Keratinocyte (primary cell): ENCODE results near the gene ADAMTSL1. TPM values are rescaled to one million over a fixed set of nuclear protein-coding genes. Genes with fewer than 3 reads are reported as not detected.

Source experiments
- DNase-seq: peaks from one replicate; pipeline ENCODE4 v3.0.0-alpha.2; 2011; ENCODE audit warnings: low read depth, missing footprints, low spot score
- FAIRE-seq: peaks from 2 replicates; lab custom pipeline; 2011; peaks lifted over from hg19 to GRCh38; lab: Jason Lieb, UNC
- H2AFZ ChIP-seq: 2 replicates; pipeline ENCODE4 v1.6.0; 2012; ENCODE audit warnings: low read length, control low read depth, inconsistent platforms; ENCODE audit not compliant: control insufficient read depth
- H3K27ac ChIP-seq: 2 replicates; pipeline ENCODE4 v1.5.1; 2011; ENCODE audit warnings: low read length; ENCODE audit not compliant: control insufficient read depth, insufficient read depth
- H3K27me3 ChIP-seq: 3 replicates; pipeline ENCODE4 v1.6.0; 2011; ENCODE audit warnings: low read length; ENCODE audit not compliant: control insufficient read depth, insufficient read depth; ENCODE audit errors: extremely low read depth
- H3K36me3 ChIP-seq, 2 experiments: 2 replicates in 1 of 2; 3 replicates in 1 of 2; pipeline ENCODE4 v1.5.1; 2011; ENCODE audit warnings: low read length in 2 of 2, mild to moderate bottlenecking in 1 of 2; ENCODE audit not compliant: control insufficient read depth in 2 of 2, insufficient read depth in 2 of 2; ENCODE audit errors: extremely low read depth in 1 of 2
- H3K4me1 ChIP-seq: 3 replicates; pipeline ENCODE4 v1.5.1; 2011; ENCODE audit warnings: low read length; ENCODE audit not compliant: control insufficient read depth, insufficient read depth; ENCODE audit errors: extremely low read depth
- H3K4me2 ChIP-seq: 3 replicates; pipeline ENCODE4 v1.6.0; 2011; ENCODE audit warnings: low read depth, low read length; ENCODE audit not compliant: control insufficient read depth, insufficient read depth; ENCODE audit errors: extremely low read depth
- H3K4me3 ChIP-seq, 3 experiments: fragments of 200-600 bp in 1 of 3; sonication (generic) in 1 of 3; 2 replicates in 2 of 3; 3 replicates in 1 of 3; pipeline ENCODE4 v1.5.1; 2011 to 2016; ENCODE audit warnings: low read length in 3 of 3, mild to moderate bottlenecking in 3 of 3, control low read depth in 2 of 3, inconsistent platforms in 1 of 3, low read depth in 1 of 3, mixed read lengths in 1 of 3, mixed run types in 1 of 3, moderate library complexity in 1 of 3; ENCODE audit not compliant: control insufficient read depth in 2 of 3, insufficient read depth in 2 of 3; ENCODE audit errors: extremely low read depth in 1 of 3
- H3K79me2 ChIP-seq: 2 replicates; pipeline ENCODE4 v1.6.0; 2012; ENCODE audit warnings: low read length; ENCODE audit not compliant: control insufficient read depth, insufficient read depth
- H3K9ac ChIP-seq: 3 replicates; pipeline ENCODE4 v1.6.0; 2011; ENCODE audit warnings: low read length; ENCODE audit not compliant: control insufficient read depth, insufficient read depth; ENCODE audit errors: extremely low read depth
- H3K9me1 ChIP-seq: 3 replicates; pipeline ENCODE4 v1.6.0; 2011; ENCODE audit warnings: low read length; ENCODE audit not compliant: control insufficient read depth, insufficient read depth; ENCODE audit errors: extremely low read depth
- H3K9me3 ChIP-seq: 2 replicates; pipeline ENCODE4 v1.5.1; 2012; ENCODE audit warnings: low read depth, low read length; ENCODE audit not compliant: control insufficient read depth
- H4K20me1 ChIP-seq: 3 replicates; pipeline ENCODE4 v1.6.0; 2011; ENCODE audit warnings: low read length; ENCODE audit not compliant: control insufficient read depth, insufficient read depth; ENCODE audit errors: extremely low read depth
- CTCF ChIP-seq, 3 experiments: IDR thresholded peaks in 1 of 3; conservative IDR thresholded peaks in 1 of 3; optimal IDR thresholded peaks in 1 of 3; 2 replicates in 2 of 3; 3 replicates in 1 of 3; pipeline versions ENCODE3 to v1.5.1; 2011; ENCODE audit warnings: low read length in 3 of 3, mild to moderate bottlenecking in 3 of 3, moderate library complexity in 2 of 3, control low read depth in 1 of 3, inconsistent platforms in 1 of 3; ENCODE audit not compliant: insufficient read depth in 2 of 3; ENCODE audit errors: extremely low read depth in 1 of 3
- EZH2 ChIP-seq: IDR thresholded peaks from one replicate; pipeline ENCODE4 v1.6.1; 2012; ENCODE audit warnings: inconsistent platforms, mild to moderate bottlenecking, low read length, moderate library complexity
- dilution Hi-C: fragments of 300-500 bp; cut with MboI; formaldehyde crosslinking; loops from one replicate; pipeline ENCODE4 v1.7.0; 2020; ENCODE audit warnings: low sequenced_read_pairs; ENCODE audit not compliant: extremely low pct_ligation_motif_present
- polyA plus RNA-seq, 5 experiments: library from polyadenylated mRNA; depleted of rRNA in 3 of 5; stranded (reverse) in 3 of 5; stranded (forward) in 1 of 5; unstranded in 1 of 5; fragments of >200 nt; gene quantifications; 1 replicate in 1 of 5; 2 replicates in 3 of 5; 3 replicates in 1 of 5; pipeline versions ENCODE4 v1.2.1 to v1.2.3, GENCODE V29; 2011 to 2012; ENCODE audit warnings: missing spikeins in 2 of 5, low read depth in 1 of 5, low replicate concordance in 1 of 5

ADAMTSL1 gene
- polyA plus RNA-seq, 1 donor (not counting 4 experiments of a cell fraction or from before 2014, with no cell fraction given), result 1.1 TPM

GRCh38 chr9:18771763-18772162 is 297.8 kb downstream of the ADAMTSL1 start:
- no peaks in the 10 kb centered on the region for H3K4me1 ChIP-seq
- DNase-seq (no peak), FAIRE-seq (no peak)
- no peaks in the 10 kb centered on the region for H4K20me1 ChIP-seq
- no peak overlapping the region for H3K9ac ChIP-seq
- H2AFZ ChIP-seq, result no peak overlapping the region
- no peaks in the 10 kb centered on the region for H3K27me3 ChIP-seq
- TF ChIP-seq CTCF (optimal IDR thresholded peaks at IDR 0.05 in 1 of 3, IDR thresholded peaks at IDR 0.05 in 1 of 3, conservative IDR thresholded peaks at IDR 0.05 in 1 of 3; ENCODE audit: extremely low read depth in 1 of 3, insufficient read depth in 2 of 3, low read length in 3 of 3) (no peak), EZH2 (no peak)
- H3K4me3 ChIP-seq, result no peak overlapping the region
- dilution Hi-C loops, result no loop called here
- no peaks in the 10 kb centered on the region for H3K9me1 ChIP-seq
- H3K36me3 ChIP-seq, result no peaks in the 10 kb centered on the region
- no peaks in the 10 kb centered on the region for H3K9me3 ChIP-seq
- no peak overlapping the region for H3K27ac ChIP-seq
- no peaks in the 10 kb centered on the region for H3K79me2 ChIP-seq
- no peak overlapping the region for H3K4me2 ChIP-seq

GRCh38 chr9:18775241-18775640 is 301.3 kb downstream of the ADAMTSL1 start:
- TF ChIP-seq EZH2, result no peak
- no peak for TF ChIP-seq CTCF (optimal IDR thresholded peaks at IDR 0.05 in 1 of 3, IDR thresholded peaks at IDR 0.05 in 1 of 3, conservative IDR thresholded peaks at IDR 0.05 in 1 of 3; ENCODE audit: extremely low read depth in 1 of 3, insufficient read depth in 2 of 3, low read length in 3 of 3)
- no peak for DNase-seq
- no peaks in the 10 kb centered on the region for H3K27me3 ChIP-seq

More at GRCh38 chr9:18775241-18775640, 301.3 kb downstream of the ADAMTSL1 start:
- no peaks in the 10 kb centered on the region for H4K20me1 ChIP-seq
- no peak for FAIRE-seq
- no peaks in the 10 kb centered on the region for H3K9me3 ChIP-seq
- no peak overlapping the region for H3K4me3 ChIP-seq
- no peaks in the 10 kb centered on the region for H3K36me3 ChIP-seq
- no peak overlapping the region for H3K4me2 ChIP-seq
- H3K9ac ChIP-seq, result no peak overlapping the region
- no peaks in the 10 kb centered on the region for H3K9me1 ChIP-seq
- no peaks in the 10 kb centered on the region for H3K4me1 ChIP-seq
- no peaks in the 10 kb centered on the region for H3K79me2 ChIP-seq
- no peak overlapping the region for H2AFZ ChIP-seq
- H3K27ac ChIP-seq, result no peak overlapping the region
- dilution Hi-C loops, result no loop called here
